ENCODE measurements around the gene GTF2I. TPM values are rescaled to one million over a fixed set of nuclear protein-coding genes. Genes with fewer than 3 reads are reported as not detected.
"Not testable (repeated sequence)": the region's sequence is repeated elsewhere in the genome, so short reads cannot be mapped to it uniquely, and the experiment has no call there.

Gene GTF2I
- total RNA-seq, 1 donor from 2014 or later = 168 TPM

- DNase-seq (ENCODE audit: low read depth); H3K9me3 ChIP-seq (ENCODE audit: insufficient read depth, low read depth, low read length); FAIRE-seq; H3K4me1 Mint-ChIP-seq (ENCODE audit: low read depth, unreplicated experiment); H3K4me2 ChIP-seq (ENCODE audit: low read length); H3K9me3 Mint-ChIP-seq (ENCODE audit: unreplicated experiment); H3K27ac ChIP-seq (ENCODE audit: low read depth, low read length); H4K20me1 ChIP-seq (ENCODE audit: insufficient read depth, low read length); H3K27me3 ChIP-seq (ENCODE audit: insufficient read depth, low read length); H3K4me3 Mint-ChIP-seq (ENCODE audit: unreplicated experiment); H3K79me2 ChIP-seq (ENCODE audit: insufficient read depth, low read length); H3K4me3 ChIP-seq (ENCODE audit: insufficient read depth, low read depth, low read length); H3K4me1 ChIP-seq (ENCODE audit: insufficient read depth, low read length); H3K36me3 Mint-ChIP-seq (ENCODE audit: low read depth, unreplicated experiment); H3K27me3 Mint-ChIP-seq (ENCODE audit: low read depth, unreplicated experiment); H2AFZ ChIP-seq (ENCODE audit: low read depth, low read length); H3K9ac ChIP-seq (ENCODE audit: low read length); H3K27ac Mint-ChIP-seq (ENCODE audit: unreplicated experiment); H3K36me3 ChIP-seq (ENCODE audit: insufficient read depth, low read length): not testable (repeated sequence)
These were observed 124.2 kb downstream of the GTF2I start for GRCh38 chr7:74781746-74782145.

- H3K27ac Mint-ChIP-seq (ENCODE audit: unreplicated experiment); H3K27ac ChIP-seq (ENCODE audit: low read depth, low read length); H3K36me3 ChIP-seq (ENCODE audit: insufficient read depth, low read length); H3K27me3 ChIP-seq (ENCODE audit: insufficient read depth, low read length); H3K4me1 ChIP-seq (ENCODE audit: insufficient read depth, low read length); H2AFZ ChIP-seq (ENCODE audit: low read depth, low read length); DNase-seq (ENCODE audit: low read depth); H3K4me1 Mint-ChIP-seq (ENCODE audit: low read depth, unreplicated experiment); H3K4me3 ChIP-seq (ENCODE audit: insufficient read depth, low read depth, low read length); FAIRE-seq; H4K20me1 ChIP-seq (ENCODE audit: insufficient read depth, low read length); H3K36me3 Mint-ChIP-seq (ENCODE audit: low read depth, unreplicated experiment); H3K9ac ChIP-seq (ENCODE audit: low read length); H3K4me2 ChIP-seq (ENCODE audit: low read length); H3K9me3 Mint-ChIP-seq (ENCODE audit: unreplicated experiment); H3K4me3 Mint-ChIP-seq (ENCODE audit: unreplicated experiment); H3K9me3 ChIP-seq (ENCODE audit: insufficient read depth, low read depth, low read length); H3K27me3 Mint-ChIP-seq (ENCODE audit: low read depth, unreplicated experiment); H3K79me2 ChIP-seq (ENCODE audit: insufficient read depth, low read length): not testable (repeated sequence)
These were observed 126.1 kb downstream of the GTF2I start for GRCh38 chr7:74783595-74783994.

GRCh38 chr7:74788369-74789150 lies 131.0 kb downstream of the GTF2I start:
- not testable (repeated sequence) for FAIRE-seq; H3K9ac ChIP-seq (ENCODE audit: low read length); H3K36me3 Mint-ChIP-seq (ENCODE audit: low read depth, unreplicated experiment); H3K4me1 Mint-ChIP-seq (ENCODE audit: low read depth, unreplicated experiment); H3K36me3 ChIP-seq (ENCODE audit: insufficient read depth, low read length); H3K79me2 ChIP-seq (ENCODE audit: insufficient read depth, low read length); H3K27me3 ChIP-seq (ENCODE audit: insufficient read depth, low read length); H3K27me3 Mint-ChIP-seq (ENCODE audit: low read depth, unreplicated experiment); H3K27ac Mint-ChIP-seq (ENCODE audit: unreplicated experiment); H4K20me1 ChIP-seq (ENCODE audit: insufficient read depth, low read length); H3K4me2 ChIP-seq (ENCODE audit: low read length); H3K4me3 ChIP-seq (ENCODE audit: insufficient read depth, low read depth, low read length); H3K9me3 Mint-ChIP-seq (ENCODE audit: unreplicated experiment); H2AFZ ChIP-seq (ENCODE audit: low read depth, low read length); H3K9me3 ChIP-seq (ENCODE audit: insufficient read depth, low read depth, low read length); H3K4me1 ChIP-seq (ENCODE audit: insufficient read depth, low read length); H3K27ac ChIP-seq (ENCODE audit: low read depth, low read length); H3K4me3 Mint-ChIP-seq (ENCODE audit: unreplicated experiment)
- DNase-seq (ENCODE audit: low read depth) = peak; percentile 41

GRCh38 chr7:74789200-74789736 lies 131.8 kb downstream of the GTF2I start:
- H3K4me1 Mint-ChIP-seq (ENCODE audit: low read depth, unreplicated experiment); H3K9me3 Mint-ChIP-seq (ENCODE audit: unreplicated experiment); H3K9ac ChIP-seq (ENCODE audit: low read length); DNase-seq (ENCODE audit: low read depth); H3K27ac ChIP-seq (ENCODE audit: low read depth, low read length); H3K4me3 ChIP-seq (ENCODE audit: insufficient read depth, low read depth, low read length); H2AFZ ChIP-seq (ENCODE audit: low read depth, low read length); H3K4me1 ChIP-seq (ENCODE audit: insufficient read depth, low read length); H3K4me3 Mint-ChIP-seq (ENCODE audit: unreplicated experiment); FAIRE-seq; H3K79me2 ChIP-seq (ENCODE audit: insufficient read depth, low read length); H3K27me3 Mint-ChIP-seq (ENCODE audit: low read depth, unreplicated experiment); H3K36me3 Mint-ChIP-seq (ENCODE audit: low read depth, unreplicated experiment); H3K4me2 ChIP-seq (ENCODE audit: low read length); H3K27ac Mint-ChIP-seq (ENCODE audit: unreplicated experiment); H3K27me3 ChIP-seq (ENCODE audit: insufficient read depth, low read length); H4K20me1 ChIP-seq (ENCODE audit: insufficient read depth, low read length); H3K9me3 ChIP-seq (ENCODE audit: insufficient read depth, low read depth, low read length); H3K36me3 ChIP-seq (ENCODE audit: insufficient read depth, low read length): not testable (repeated sequence)

GRCh38 chr7:74797848-74798622 lies 140.5 kb downstream of the GTF2I start:
- not testable (repeated sequence) for H3K79me2 ChIP-seq (ENCODE audit: insufficient read depth, low read length); H3K9me3 ChIP-seq (ENCODE audit: insufficient read depth, low read depth, low read length); H3K27me3 ChIP-seq (ENCODE audit: insufficient read depth, low read length); H3K36me3 ChIP-seq (ENCODE audit: insufficient read depth, low read length); H3K9ac ChIP-seq (ENCODE audit: low read length); H3K4me3 Mint-ChIP-seq (ENCODE audit: unreplicated experiment); FAIRE-seq; H3K9me3 Mint-ChIP-seq (ENCODE audit: unreplicated experiment); H3K27ac ChIP-seq (ENCODE audit: low read depth, low read length); H3K27me3 Mint-ChIP-seq (ENCODE audit: low read depth, unreplicated experiment); H3K4me3 ChIP-seq (ENCODE audit: insufficient read depth, low read depth, low read length); H4K20me1 ChIP-seq (ENCODE audit: insufficient read depth, low read length); H3K4me1 Mint-ChIP-seq (ENCODE audit: low read depth, unreplicated experiment); H3K36me3 Mint-ChIP-seq (ENCODE audit: low read depth, unreplicated experiment); H3K27ac Mint-ChIP-seq (ENCODE audit: unreplicated experiment); DNase-seq (ENCODE audit: low read depth); H3K4me2 ChIP-seq (ENCODE audit: low read length); H3K4me1 ChIP-seq (ENCODE audit: insufficient read depth, low read length); H2AFZ ChIP-seq (ENCODE audit: low read depth, low read length)

GRCh38 chr7:74798644-74799043 lies 141.1 kb downstream of the GTF2I start:
- H3K4me1 ChIP-seq (ENCODE audit: insufficient read depth, low read length); H3K79me2 ChIP-seq (ENCODE audit: insufficient read depth, low read length); H3K27ac Mint-ChIP-seq (ENCODE audit: unreplicated experiment); FAIRE-seq; H3K4me2 ChIP-seq (ENCODE audit: low read length); H2AFZ ChIP-seq (ENCODE audit: low read depth, low read length); H3K4me1 Mint-ChIP-seq (ENCODE audit: low read depth, unreplicated experiment); DNase-seq (ENCODE audit: low read depth); H4K20me1 ChIP-seq (ENCODE audit: insufficient read depth, low read length); H3K4me3 ChIP-seq (ENCODE audit: insufficient read depth, low read depth, low read length); H3K27me3 Mint-ChIP-seq (ENCODE audit: low read depth, unreplicated experiment); H3K9me3 ChIP-seq (ENCODE audit: insufficient read depth, low read depth, low read length); H3K36me3 ChIP-seq (ENCODE audit: insufficient read depth, low read length); H3K9ac ChIP-seq (ENCODE audit: low read length); H3K36me3 Mint-ChIP-seq (ENCODE audit: low read depth, unreplicated experiment); H3K9me3 Mint-ChIP-seq (ENCODE audit: unreplicated experiment); H3K27me3 ChIP-seq (ENCODE audit: insufficient read depth, low read length); H3K27ac ChIP-seq (ENCODE audit: low read depth, low read length); H3K4me3 Mint-ChIP-seq (ENCODE audit: unreplicated experiment): not testable (repeated sequence)
